Neural progenitor cell (in vitro differentiated cells): ENCODE results near the gene CCT3.

Source experiments
- EZH2 ChIP-seq: fragments of 200-600 bp; sonication (generic); IDR thresholded peaks from 2 replicates; pipeline ENCODE4 v1.6.1; 2017; ENCODE audit warnings: antibody characterized with exemption, mild to moderate bottlenecking, moderate library complexity
- TF ChIP-seq, protein P1 (sequence below): fragments of 200-600 bp; sonication (generic); IDR thresholded peaks from 2 replicates; pipeline ENCODE4 v1.5.1; 2017; ENCODE audit warnings: antibody characterized with exemption, mild to moderate bottlenecking

DNA sequence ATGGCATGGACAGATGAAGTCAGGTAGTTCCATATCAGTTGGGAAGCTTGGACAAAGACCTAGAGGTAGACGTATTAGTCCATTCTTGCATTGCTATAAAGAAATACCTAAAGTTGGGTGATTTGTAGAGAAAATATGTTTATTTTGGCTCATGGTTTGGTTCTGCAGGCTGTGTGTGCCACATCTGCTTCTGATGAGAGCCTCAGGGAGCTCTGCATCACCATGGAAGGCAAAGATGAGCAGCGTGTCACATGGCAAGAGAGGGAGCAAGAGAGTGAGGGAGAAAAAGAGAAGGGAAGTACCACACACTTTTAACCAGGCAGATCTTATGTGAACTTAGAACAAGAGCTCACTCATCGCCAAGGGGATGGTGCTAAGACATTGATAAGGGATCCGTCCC, 9.2 kb upstream of the CCT3 start:
- TF ChIP-seq, protein P1, sequence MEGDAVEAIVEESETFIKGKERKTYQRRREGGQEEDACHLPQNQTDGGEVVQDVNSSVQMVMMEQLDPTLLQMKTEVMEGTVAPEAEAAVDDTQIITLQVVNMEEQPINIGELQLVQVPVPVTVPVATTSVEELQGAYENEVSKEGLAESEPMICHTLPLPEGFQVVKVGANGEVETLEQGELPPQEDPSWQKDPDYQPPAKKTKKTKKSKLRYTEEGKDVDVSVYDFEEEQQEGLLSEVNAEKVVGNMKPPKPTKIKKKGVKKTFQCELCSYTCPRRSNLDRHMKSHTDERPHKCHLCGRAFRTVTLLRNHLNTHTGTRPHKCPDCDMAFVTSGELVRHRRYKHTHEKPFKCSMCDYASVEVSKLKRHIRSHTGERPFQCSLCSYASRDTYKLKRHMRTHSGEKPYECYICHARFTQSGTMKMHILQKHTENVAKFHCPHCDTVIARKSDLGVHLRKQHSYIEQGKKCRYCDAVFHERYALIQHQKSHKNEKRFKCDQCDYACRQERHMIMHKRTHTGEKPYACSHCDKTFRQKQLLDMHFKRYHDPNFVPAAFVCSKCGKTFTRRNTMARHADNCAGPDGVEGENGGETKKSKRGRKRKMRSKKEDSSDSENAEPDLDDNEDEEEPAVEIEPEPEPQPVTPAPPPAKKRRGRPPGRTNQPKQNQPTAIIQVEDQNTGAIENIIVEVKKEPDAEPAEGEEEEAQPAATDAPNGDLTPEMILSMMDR: no peak
- no peak for TF ChIP-seq EZH2
